Stimulated activated CD4-positive, alpha-beta T cell treated with anti-CD3 and anti-CD28 coated beads, Interleukin-15, amount 100 ng/mL, for 24 hours (primary cell): ENCODE results near the gene ITGB3.
A peak's percentile ranks its signal among the peaks of the same experiment; 100 is the strongest.
"Not testable (repeated sequence)": the region's sequence is repeated elsewhere in the genome, so short reads cannot be mapped to it uniquely, and the experiment has no call there.

Source experiments
- DNase-seq: peaks from one replicate; pipeline ENCODE4 v3.0.0-alpha.2; 2020

The ITGB3 gene

DNA sequence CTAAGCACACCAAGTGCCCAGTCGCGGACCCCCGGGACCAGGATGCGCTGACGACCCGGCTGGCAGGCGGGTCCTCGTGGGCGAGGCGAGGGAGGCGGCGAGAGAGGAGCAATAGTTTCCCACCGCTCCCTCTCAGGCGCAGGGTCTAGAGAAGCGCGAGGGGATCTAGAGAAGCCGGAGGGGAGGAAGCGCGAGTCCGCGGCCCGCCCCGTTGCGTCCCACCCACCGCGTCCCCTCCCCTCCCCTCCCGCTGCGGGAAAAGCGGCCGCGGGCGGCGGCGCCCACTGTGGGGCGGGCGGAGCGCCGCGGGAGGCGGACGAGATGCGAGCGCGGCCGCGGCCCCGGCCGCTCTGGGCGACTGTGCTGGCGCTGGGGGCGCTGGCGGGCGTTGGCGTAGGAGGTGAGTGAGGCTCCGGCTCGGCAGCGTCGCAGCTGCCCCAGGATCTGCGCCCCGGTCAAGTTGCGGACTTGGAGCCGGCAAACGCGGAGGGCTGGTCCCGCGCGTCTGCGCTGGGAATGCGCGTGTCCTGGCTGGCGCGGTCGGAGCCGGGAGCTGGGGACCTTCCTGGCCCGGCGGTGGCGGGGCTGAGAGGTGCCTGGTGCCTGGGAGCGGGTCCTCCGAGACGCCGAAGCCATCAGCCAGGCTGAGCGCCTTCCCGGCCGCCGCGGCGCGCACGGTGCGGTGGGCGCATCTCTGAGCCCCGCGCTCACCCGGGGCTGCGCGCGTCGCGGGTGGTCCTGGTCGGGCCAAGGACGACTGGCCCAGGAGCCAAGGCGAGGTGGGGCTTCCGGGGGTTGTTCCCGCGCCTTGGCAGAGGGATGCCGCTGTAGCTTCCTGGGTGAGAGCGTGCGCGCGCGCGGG lies at the start of gene ITGB3:
Gene ITGB3, plus strand, starts transcription at position 287 of the 862 bp plus-strand sequence. Its CDS starts 35 bp downstream, at position 322.
- DNase-seq, result peak; percentile 79

DNA sequence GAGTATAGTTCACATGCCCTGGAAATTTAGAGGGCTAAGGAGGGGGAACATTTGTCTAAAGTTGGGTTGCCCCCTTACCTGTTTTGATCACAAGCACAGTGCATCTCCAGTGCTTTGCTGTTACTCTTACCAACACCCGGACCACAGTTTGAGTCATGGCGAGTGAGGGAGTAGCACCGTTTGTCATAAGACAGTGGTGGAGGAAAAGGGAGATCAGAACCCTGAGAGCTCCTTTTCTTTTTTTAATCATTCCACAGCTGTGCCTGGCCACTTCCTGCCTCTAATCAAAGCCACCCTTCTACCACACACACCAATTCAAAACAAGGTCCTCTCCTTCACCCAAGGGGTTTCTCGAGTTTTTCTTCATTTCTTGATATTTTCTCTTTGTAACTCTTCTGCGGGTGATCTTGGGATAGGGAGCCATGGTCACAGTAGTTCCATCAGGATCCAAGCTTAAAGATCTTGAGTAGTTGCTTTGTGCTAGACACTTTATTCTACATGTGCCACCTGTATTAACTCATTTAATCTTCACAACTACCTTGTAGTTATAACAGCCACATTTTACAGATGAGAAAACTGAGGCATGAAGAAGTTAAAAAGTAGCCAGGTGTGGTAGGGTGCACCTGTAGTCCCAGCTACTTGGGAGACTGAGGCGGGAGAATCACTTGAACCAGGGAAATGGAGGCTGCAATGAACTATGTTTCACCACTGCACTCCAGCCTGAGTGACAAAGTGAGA lies 49.5 kb upstream of the ITGB3 start:
- DNase-seq, result peak; percentile 68

DNA sequence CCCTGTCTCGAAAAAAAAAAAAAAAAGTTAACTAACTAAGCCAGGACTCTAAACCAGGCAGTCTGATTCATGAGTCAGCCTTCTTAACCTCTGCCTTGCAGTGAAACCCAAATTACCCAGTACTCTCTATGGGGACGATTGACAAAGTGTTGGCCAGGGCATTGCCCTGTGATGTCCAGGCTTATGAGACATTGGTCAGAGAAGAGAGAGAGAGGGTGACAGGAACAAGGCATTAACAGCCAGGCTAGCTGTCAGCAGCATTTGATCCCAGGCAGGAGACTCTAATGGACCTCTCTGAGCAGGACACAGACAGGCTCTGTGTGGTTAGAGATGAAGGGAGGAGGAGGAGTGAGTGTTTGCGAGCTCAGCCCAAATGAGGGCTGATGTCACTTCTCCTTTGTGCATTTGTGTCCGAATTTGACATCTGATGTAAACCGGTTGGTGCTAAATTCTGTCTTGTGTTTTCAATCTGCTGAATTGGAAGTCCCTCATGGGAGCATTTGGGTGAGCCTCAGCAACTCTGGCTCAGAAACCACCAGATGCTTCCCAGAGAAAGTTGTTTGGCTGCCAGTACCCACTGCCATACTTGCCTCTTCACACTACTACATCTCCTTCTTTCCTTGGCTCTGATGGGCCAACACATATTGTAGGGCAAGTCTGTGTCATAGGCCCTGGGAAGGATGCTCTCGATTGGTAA lies 48.8 kb upstream of the ITGB3 start:
- peak; percentile 29 for DNase-seq

DNA sequence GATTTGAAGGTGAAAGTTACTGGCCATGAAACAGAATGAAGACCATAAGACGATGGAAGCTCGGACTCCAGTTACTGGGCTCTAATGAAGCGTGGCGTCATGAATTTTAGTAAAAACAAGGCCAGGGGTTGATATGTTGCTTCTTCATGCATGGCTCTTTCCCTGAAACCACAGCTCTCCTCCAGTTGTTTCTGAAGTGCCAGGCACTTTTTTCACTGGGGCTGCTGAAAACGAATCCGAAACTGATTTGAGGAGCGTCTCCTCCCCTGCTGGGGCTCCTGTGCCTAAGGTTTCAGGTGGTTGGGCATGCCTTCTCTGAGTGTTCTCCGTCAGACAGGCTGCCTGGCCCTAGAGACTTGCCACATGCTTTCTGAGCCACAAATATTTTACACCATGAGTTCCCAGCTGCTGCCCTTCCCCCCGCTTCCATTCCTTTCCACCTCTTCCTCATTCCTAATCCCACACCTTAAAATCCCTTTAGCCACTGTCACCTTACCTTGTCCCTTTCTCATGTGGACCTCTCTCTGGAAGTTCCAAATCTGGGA lies 48.1 kb upstream of the ITGB3 start:
- DNase-seq, result peak; percentile 72

DNA sequence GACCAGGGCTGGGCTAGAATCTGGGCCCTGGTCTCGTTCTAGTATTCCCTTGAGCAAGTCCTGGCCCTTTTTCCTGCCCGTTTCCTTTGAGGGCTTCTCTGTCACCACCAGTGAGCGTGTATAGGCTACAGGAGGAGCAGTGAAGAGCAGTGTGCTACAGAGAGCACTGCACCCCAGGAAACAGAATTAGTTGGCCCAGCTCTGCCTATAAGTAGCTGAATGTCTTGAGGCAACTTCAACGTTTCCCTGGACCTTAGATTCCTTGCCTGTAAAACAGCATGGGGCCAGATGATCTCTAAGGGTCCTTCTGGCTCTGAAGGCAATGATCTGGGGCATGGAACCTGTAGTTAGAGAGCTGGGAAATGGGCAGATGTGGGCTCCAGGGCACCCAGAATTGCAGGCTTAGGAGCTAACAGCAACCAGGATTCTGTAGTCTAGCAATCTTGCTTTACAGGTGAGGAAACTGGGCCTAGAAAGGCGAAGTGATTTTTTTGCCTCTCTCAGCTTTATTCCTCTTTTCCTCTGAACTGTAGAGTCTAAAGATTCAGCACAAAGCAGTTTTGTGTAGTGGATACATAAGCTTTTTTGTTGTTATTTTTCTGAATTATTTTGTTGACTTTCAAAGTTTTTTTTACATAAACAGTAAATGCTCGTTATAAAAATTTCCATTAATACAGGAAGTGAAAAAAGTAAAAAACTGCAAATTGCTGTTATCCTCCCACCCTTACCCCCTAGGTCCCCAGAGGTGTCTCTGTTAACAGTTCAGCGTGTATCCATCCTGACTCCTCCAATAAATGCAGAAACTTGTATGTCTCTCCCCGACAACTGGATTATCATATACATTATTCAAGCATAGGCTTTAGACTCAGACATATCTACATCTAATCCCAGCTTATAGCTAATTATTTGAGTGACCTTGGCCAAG lies 46.2 kb upstream of the ITGB3 start:
- no peak for DNase-seq

DNA sequence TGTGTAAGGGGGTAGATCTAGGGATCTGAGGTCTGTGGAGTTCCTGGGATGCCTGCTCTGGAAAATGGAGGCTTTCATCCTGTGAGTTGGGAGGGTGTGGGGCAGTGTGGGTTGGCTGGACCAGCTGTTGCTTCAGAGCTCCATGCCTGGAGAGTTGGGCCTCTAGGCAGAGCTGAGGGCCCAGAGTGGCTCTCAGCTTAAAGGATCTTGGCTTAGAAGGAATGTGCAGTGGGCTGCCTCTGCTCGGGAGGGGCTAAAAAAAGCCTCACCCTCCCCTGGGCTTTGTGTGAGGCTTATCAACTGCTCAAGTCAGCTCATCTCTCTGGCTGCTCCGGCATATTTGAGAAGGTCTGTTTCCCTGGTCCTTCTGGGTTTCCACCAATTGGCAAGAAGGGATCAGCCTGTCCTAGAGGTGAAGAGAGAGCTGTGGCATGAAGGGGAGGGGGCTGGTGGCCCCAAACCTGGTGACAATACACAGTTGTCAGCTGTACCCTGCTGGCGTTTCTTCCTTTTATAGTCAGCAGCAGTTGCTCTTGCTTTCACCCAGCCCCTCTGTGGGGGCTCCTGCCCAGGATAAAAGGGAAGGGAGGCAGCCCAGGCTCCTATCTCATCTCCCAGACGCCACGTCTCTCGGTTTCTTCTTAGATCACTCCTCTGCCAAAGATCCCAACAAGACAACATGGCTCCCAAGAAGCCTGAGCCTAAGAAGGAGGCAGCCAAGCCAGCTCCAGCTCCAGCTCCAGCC lies 44.7 kb upstream of the ITGB3 start, which contains the start of gene MYL4:
Gene MYL4, plus strand, starts transcription at position 605 of the 745 bp plus-strand sequence. Its CDS starts 75 bp downstream, at position 680.
- no peak for DNase-seq

DNA sequence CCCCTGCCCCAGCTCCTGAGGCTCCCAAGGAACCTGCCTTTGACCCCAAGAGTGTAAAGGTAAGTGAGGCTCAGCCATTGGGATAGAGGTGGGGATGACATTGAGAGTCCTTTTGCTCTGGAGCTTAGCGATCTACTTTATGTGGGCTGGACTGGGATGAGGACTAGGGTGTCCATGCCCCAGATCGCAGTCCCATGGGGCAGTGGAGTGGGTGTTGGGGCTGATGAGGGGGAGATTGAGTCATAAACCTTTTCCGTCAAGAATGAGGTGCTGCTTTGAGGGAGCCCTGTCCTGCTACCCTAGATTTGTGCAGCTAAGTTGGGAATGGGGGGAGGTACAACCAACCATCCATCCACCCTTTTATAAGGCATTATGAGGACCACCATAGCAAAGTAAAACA lies 44.1 kb upstream of the ITGB3 start:
- DNase-seq, result no peak

DNA sequence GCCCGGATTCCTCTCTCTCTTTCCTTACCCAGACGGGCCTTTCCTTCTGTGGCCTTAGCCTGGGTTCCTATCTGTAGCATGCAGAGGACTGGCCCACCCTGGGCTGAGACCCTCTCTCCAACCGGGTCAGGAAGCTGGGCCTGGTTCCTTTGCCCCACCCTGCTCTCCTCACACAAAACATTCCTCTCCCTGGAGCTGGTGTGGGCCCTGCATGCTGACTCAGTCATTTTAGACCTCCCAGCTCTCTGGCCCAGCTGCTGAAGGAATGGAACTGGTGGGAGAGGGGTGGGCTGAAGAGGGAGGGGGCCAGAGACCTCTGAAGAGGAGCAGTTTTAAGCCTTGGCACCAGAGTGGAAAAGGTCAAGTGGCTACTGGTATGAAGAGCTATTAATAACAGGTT lies 43.5 kb upstream of the ITGB3 start:
- no peak for DNase-seq

DNA sequence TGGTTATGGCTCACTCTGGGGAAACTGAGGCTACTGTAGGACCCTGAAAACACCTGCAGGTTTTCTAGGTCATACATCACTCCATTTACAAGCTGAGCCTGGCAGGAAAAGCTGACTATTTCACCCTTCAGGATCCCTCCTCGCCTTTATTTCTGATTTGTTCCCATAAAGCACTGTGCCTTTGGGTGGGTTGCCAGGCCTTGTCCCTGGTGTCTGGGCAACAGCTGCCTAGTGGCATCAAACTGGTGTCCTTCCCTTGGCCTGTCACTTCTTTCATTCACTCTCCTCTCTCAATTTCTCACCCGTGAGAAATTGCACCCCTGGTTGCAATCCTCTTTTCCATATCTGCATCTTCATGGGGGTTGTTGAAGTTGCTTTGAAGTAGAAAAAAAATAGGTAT lies 42.8 kb upstream of the ITGB3 start:
- DNase-seq, result no peak

DNA sequence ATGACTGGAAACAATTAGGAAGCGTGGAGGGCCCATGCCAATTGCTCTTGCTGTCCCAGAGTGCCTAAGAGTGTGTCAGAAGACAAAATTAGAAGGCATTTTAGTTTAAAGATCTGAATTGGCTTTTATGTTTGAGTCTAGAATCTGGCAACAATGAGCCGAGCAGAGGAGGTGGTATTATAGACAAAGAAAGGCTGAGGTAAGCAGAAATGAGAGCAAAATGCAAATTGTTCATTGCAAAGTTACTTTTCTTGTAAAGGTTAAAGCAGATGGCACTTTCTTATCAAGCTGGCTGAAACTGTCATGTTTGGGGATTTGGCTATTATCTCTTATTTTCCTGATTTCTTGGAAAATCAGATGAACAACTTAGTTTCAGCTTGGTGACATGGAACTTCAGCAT lies 41.2 kb upstream of the ITGB3 start:
- DNase-seq, result no peak

DNA sequence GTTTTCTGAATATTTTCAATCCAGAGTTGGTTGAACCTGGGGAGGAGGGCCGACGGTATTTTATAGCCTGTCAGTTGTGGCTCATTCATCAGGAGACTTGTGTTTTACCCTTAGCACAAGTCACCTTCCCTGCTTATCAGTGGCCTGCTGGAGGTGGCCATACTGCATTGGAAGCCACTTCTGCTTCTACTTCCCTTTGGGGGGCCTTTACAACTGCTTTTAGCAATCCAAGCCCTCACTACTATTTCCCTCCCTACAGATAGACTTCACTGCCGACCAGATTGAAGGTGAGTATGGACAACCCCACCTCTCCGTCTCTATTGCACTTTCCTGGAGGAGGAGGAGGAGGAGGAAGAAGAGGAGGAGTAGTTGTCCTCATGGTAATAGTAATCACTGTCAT lies 40.1 kb upstream of the ITGB3 start:
- no peak for DNase-seq

DNA sequence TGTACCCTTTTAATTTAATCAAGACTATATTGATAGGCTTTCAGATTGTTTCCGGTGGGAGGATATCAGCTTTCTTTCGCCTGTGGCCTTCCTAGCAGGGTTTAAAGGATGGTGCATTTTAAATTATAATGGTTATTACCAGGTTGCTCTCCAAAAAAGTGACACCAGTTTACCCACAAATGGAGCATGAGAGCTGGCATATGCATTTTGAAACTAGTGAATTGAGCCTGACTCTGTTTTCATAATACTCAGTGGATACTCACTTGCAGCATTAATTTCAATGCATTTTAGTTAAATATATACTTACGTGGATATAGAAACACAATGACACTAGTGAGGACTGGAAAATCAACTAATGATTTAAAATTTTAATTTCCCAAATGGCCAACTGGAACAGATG lies 38.7 kb upstream of the ITGB3 start:
- DNase-seq, result no peak

DNA sequence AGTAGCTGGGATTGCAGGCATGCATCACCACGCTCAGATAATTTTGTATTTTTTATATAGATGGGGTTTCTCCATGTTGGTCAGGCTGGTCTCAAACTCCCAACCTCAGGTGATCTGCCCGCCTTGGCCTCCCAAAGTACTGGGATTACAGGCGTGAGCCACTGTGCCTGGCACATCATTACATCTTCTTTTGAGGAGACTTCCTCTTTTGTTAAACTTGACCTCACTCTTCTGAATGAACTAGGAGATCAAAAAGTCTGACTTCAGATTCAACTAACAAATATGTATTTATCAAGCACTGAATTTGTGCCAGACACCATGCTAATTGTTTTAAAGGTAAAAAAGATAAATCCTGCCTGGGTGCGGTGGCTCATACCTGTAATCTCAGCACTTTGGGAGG lies 36.8 kb upstream of the ITGB3 start:
- DNase-seq, result not testable (repeated sequence)

DNA sequence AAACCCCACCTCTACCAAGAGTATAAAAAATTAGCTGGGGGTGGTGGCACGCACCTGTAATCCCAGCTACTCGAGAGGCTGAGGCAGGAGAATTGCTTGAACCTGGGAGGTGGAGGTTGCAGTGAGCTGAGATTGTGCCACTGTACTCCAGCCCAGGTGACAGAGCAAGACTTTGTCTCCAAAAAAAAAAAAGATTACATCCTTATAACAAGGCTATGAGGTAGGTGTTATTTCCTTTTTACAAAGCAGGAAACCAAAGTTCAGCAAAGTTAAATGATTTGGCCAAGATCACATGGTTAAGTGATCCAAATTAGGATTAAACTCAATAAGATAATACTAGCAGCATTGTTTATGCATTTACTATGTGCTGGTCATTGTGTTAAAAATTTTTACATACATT lies 36.3 kb upstream of the ITGB3 start:
- not testable (repeated sequence) for DNase-seq

DNA sequence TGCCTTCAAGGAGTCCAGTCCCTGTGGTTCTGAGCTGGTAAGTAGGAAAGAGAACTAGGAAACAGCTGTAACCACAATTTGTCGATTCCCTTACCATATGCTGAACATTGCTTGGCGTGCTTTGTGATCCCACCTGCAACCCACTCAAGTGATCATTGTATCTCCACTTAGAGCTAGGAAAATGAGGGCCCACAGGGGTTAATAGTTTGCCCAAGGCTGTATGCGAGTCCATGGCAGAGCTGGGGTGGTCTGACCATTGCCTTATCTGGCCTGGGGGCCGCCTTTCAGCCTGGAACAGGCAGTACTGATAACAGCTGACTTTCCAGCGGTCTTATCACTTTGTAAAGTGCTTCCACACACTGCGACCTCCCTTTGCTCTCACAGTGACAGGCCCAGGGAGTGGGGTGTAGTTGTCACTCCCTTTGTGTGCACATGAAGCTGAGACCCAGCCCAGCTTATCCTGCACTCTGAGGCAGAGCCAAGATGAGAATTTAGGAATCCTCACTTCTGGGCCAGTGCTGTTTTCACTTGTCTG lies 34.7 kb upstream of the ITGB3 start:
- DNase-seq, result no peak

DNA sequence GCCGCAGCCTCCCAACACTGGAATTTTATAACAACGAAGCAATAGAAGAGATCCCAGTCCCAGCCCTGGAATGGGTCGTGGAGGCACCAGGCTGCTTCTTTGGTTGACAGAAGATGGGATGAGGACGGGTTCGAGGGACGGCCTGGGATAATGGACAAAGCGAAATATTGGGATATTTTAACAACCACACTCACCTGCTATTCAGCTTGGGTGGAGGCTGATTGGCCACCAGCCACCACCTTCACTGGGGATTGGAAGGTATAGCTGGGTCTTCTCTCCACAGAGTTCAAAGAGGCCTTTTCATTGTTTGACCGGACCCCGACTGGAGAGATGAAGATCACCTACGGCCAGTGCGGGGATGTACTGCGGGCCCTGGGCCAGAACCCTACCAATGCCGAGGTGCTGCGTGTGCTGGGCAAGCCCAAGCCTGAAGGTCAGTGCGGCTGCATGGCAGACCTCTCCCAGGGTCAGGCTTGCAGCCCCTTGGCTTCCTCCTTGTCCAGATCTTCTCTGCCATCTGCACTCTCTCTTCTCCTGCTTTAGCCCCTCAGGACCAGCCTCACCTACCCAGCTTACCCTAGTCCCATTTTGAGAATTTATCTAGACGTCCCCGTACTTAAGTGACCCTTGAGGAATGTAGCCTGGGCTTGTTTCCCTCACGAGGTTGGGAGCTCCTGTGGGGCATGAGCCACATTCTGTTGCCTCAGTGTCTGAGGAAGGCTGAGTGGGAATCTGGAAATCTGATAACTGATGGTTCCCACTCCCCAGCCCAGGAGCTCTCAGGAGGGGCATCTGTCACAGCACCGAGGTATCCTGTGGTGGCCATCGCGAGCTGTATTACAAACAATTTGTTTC lies 33.8 kb upstream of the ITGB3 start:
- DNase-seq, result no peak

DNA sequence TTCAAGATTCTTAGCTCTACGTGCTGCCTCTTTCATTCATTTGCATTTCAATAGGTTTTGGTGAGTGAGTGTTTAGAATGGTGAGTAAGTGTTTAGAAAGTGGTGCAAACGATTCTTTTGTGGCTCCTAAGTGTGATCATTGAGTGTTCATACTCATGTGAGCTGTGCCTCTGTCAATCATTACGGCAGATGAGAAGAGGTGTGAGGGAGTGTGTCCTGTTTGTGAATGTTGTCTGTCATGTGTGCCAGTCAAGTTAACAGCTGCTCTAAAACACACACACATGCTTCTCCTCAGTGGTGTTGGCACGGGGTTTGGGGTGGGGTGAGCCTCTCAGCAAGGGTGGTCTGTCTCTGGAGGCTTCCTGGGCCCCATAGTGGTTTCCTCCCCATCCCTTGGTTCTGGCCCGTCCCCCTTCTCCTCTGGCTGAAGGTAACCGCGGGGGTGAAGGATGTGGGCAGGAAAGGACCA lies 33.1 kb upstream of the ITGB3 start:
- no peak for DNase-seq

DNA sequence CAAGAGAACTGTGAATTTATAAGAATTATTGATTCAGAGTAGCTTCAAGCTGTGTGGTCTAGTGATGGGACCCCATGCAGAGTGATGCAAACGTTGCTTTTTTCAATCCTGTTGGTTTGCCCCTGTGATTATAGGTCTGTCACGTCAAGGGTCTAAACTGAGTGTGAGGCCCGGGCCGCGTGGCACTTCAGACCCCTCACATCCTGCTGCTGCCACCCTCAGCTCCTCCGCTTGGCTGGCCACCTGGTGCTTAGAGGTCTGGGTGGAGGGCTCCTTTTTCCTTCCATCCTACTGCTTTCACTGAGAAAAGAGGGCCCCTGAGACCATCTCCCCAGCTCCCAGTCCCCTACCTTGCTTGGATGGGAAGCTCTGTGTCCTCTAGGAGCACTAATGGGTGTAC lies 32.5 kb upstream of the ITGB3 start:
- DNase-seq, result no peak

DNA sequence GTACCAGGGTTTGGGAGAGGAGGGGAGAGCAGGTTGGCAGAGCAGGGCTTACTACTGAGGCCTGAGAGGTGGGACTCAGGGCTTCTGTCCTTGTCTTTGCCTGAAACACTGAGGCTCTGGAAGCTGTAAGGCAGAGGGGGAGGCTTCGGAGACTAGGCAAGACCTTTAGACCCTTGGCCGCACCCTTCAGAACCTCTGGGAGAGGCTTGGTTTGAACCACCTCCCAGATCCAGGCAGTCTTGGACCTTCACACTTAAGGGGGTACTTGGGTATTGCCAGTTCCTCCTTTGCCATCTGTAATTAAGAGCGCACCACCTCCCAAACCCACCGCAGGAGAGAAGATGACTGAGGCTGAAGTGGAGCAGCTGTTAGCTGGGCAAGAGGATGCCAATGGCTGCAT lies 31.6 kb upstream of the ITGB3 start:
- DNase-seq, result no peak

DNA sequence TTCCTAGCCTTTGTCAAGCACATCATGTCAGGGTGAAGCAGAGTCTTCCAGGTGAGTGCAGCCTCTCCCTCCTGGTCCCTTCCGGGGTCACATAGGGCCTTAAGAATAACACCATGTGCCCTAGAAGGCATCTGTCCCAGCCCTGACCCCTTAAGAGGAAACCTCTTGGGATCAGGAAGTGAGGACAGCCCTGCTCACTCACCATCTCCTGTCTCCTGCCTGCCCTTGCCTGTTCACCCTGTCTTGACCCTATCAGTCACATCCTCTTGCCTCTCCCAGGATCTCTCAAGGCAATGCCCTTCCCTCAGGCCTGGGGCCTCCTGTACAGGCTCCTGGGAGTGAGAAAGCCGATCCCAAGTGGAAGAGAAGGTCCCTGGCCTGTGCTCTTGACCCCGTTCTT lies 30.6 kb upstream of the ITGB3 start:
- DNase-seq, result no peak
